ENCODE measurements around the gene CD300LG. TPM values are rescaled to one million over a fixed set of nuclear protein-coding genes. Genes with fewer than 3 reads are reported as not detected.

CD300LG gene
- polyA plus RNA-seq, 1 experiment = not detected

DNA sequence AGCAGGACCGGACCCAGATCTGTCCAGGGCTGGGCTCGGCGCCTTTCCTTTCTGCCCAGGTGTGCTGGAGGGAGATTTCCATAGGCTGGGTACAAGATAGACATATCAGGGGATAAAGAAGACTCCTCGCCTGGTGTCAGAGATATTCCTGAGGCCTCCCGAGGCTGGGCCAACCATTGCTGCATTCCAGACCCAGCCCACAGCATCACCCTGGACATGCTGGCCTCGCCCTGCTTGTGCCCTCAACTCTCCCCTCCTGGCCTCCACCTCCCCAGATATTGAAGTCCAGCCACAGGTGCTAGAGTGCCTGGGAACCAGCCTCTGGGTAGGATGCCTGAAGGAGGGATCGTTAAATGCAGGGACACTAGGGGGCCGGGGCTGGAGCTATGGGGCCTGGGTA lies 2.1 kb downstream of the CD300LG start:
- H3K4me3 ChIP-seq (ENCODE audit: low read depth, low read length) = no peak overlapping the region
- POLR2A ChIA-PET = no interaction called here
- no peak for DNase-seq (ENCODE audit: low read depth, low spot score)
- H3K27me3 ChIP-seq (ENCODE audit: control insufficient read depth, insufficient read depth, low read length) = peaks cover 36% of the 10 kb centered on the region
- TF ChIP-seq, protein P1, sequence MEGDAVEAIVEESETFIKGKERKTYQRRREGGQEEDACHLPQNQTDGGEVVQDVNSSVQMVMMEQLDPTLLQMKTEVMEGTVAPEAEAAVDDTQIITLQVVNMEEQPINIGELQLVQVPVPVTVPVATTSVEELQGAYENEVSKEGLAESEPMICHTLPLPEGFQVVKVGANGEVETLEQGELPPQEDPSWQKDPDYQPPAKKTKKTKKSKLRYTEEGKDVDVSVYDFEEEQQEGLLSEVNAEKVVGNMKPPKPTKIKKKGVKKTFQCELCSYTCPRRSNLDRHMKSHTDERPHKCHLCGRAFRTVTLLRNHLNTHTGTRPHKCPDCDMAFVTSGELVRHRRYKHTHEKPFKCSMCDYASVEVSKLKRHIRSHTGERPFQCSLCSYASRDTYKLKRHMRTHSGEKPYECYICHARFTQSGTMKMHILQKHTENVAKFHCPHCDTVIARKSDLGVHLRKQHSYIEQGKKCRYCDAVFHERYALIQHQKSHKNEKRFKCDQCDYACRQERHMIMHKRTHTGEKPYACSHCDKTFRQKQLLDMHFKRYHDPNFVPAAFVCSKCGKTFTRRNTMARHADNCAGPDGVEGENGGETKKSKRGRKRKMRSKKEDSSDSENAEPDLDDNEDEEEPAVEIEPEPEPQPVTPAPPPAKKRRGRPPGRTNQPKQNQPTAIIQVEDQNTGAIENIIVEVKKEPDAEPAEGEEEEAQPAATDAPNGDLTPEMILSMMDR (IDR thresholded peaks at IDR 0.05; ENCODE audit: low read depth, low read length) = no peak
- CTCF ChIA-PET = interaction anchor here (0.8 kb wide), 1 partner anchor 59 kb away, joined by 3 read pairs; no protein-coding TSS in a partner anchor
- H3K27ac ChIP-seq (ENCODE audit: low read depth, low read length) = no peak overlapping the region
- H3K9me3 ChIP-seq (ENCODE audit: control insufficient read depth, insufficient read depth, low read length) = no peaks in the 10 kb centered on the region

DNA sequence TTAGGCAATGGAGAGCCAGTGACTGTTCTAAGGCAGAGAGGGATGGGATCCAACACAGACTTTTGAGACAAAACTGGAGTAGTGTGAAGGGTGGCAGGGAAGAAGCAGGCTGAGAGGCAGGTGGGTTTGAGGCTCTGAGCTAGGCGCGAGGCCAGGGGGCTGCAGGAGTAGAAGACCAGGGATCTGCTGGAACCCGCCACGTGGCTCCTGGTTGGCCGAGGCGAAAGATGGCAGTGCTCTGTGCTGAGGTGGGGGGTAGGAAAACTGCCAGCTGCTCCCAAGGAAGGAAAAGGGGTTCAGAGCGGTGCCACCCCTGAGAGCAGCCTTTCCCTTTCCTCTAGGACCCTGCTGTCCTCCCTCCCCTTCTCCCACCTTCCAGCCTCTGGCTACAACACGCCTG lies 5.6 kb downstream of the CD300LG start:
- Histone ChIP-seq H3K9me3 (ENCODE audit: control insufficient read depth, insufficient read depth, low read length) (peaks cover 11% of the 10 kb centered on the region), H3K4me3 (ENCODE audit: low read depth, low read length) (no peak overlapping the region), H3K27ac (ENCODE audit: low read depth, low read length) (no peak overlapping the region), H3K27me3 (ENCODE audit: control insufficient read depth, insufficient read depth, low read length) (peaks cover 63% of the 10 kb centered on the region)
- DNase-seq (ENCODE audit: low read depth, low spot score) = no peak
- TF ChIP-seq, protein P1 (IDR thresholded peaks at IDR 0.05; ENCODE audit: low read depth, low read length) = no peak
- ChIA-PET POLR2A (interaction anchor here (0.7 kb wide), 1 partner anchor 374 kb away, joined by 4 read pairs; no protein-coding TSS in a partner anchor), CTCF (interaction anchor here (1.8 kb wide), 1 partner anchor 25 kb away, joined by 5 read pairs; no protein-coding TSS in a partner anchor)

DNA sequence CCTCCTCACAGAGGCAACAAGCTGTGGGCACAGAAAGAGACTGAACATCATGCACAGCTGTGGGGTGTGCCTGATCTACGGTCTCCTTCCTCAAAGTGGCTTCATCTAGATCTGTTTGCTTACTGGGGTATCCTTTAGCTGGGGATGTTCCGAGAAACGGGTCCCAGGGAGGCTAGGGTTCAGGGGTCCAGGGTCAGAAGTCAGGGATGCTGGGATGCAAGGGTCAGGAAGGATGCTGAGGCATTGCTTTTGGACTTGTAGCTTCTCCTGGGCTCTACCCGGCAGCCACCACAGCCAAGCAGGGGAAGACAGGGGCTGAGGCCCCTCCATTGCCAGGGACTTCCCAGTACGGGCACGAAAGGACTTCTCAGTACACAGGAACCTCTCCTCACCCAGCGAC lies 6.6 kb downstream of the CD300LG start:
- Histone ChIP-seq H3K4me3 (ENCODE audit: low read depth, low read length) (no peak overlapping the region), H3K9me3 (ENCODE audit: control insufficient read depth, insufficient read depth, low read length) (peaks cover 15% of the 10 kb centered on the region), H3K27ac (ENCODE audit: low read depth, low read length) (no peak overlapping the region), H3K27me3 (ENCODE audit: control insufficient read depth, insufficient read depth, low read length) (peaks cover 68% of the 10 kb centered on the region)
- ChIA-PET POLR2A (no interaction called here), CTCF (no interaction called here)
- TF ChIP-seq, protein P1 (IDR thresholded peaks at IDR 0.05; ENCODE audit: low read depth, low read length) = no peak
- no peak for DNase-seq (ENCODE audit: low read depth, low spot score)

DNA sequence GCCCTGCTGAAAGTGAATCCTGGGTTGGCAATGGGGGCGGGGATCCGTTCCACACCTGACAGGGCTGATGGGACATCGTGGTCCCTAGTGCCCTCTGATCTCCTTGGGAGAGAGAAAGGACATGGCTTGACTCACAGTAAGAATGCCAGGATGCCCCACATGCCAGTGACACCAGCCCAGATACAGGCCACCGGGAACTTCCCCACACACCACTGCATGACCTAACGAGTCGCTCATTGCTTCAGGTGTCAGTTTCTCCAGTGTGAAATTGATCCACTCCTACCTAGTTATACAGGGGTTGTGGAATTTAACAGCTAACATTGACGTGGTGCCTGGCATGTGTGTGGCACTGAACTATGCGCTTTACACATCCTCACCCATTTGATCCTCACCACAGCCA lies 7.5 kb downstream of the CD300LG start:
- TF ChIP-seq, protein P1 (IDR thresholded peaks at IDR 0.05; ENCODE audit: low read depth, low read length) = no peak
- no peak overlapping the region for H3K4me3 ChIP-seq (ENCODE audit: low read depth, low read length)
- H3K27ac ChIP-seq (ENCODE audit: low read depth, low read length) = no peak overlapping the region
- DNase-seq (ENCODE audit: low read depth, low spot score) = no peak
- H3K9me3 ChIP-seq (ENCODE audit: control insufficient read depth, insufficient read depth, low read length) = peaks cover 15% of the 10 kb centered on the region
- peaks cover 70% of the 10 kb centered on the region for H3K27me3 ChIP-seq (ENCODE audit: control insufficient read depth, insufficient read depth, low read length)
- ChIA-PET POLR2A (interaction anchor here (0.6 kb wide), 1 partner anchor 34 kb away, joined by 3 read pairs; no protein-coding TSS in a partner anchor), CTCF (interaction anchor here (3.5 kb wide), 1 partner anchor 8 kb away, joined by 32 read pairs; the partner anchor contains the start of gene CD300LG)

DNA sequence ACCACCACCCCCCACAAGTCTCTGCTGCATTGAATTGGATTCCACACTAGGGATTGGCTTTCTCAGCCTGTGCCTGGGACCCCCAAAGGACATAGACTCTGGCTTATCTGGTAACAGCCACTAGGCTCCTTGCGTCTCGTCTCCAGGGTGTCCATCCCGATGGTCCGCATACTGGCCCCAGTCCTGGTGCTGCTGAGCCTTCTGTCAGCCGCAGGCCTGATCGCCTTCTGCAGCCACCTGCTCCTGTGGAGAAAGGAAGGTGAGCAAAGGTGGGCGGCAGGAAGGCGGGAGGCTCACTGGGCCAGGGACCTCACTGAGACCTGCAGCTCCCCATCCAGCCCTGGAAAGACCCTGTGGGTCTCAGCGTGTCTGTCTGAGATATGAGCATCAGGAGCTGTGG lies 8.1 kb downstream of the CD300LG start:
- H3K9me3 ChIP-seq (ENCODE audit: control insufficient read depth, insufficient read depth, low read length) = peaks cover 15% of the 10 kb centered on the region
- CTCF ChIA-PET = interaction anchor here (1.1 to 3.5 kb wide), 3 partner anchors 9 to 89 kb away, joined by 3 to 32 read pairs (median 5); partner anchors contain the start of gene CD300LG
- POLR2A ChIA-PET = no interaction called here
- DNase-seq (ENCODE audit: low read depth, low spot score) = no peak
- no peak overlapping the region for H3K27ac ChIP-seq (ENCODE audit: low read depth, low read length)
- peaks cover 72% of the 10 kb centered on the region for H3K27me3 ChIP-seq (ENCODE audit: control insufficient read depth, insufficient read depth, low read length)
- no peak overlapping the region for H3K4me3 ChIP-seq (ENCODE audit: low read depth, low read length)
- TF ChIP-seq, protein P1 (IDR thresholded peaks at IDR 0.05; ENCODE audit: low read depth, low read length) = no peak

Measured in AG04450 (cell line).